Breast epithelium (tissue), 3 donors: Measurements from ENCODE around the gene SRP9.

Experiments
- POLR2A ChIP-seq: fragments of 450-650 bp; IDR thresholded peaks from one replicate; pipeline ENCODE4 v1.6.1; 2016; ENCODE audit warnings: antibody characterized with exemption, mild to moderate bottlenecking, moderate library complexity
- TF ChIP-seq, protein P1 (sequence below), 3 donors: fragments of 450-650 bp; IDR thresholded peaks; one replicate each; pipeline ENCODE4 v1.5.1; 2016 to 2017; ENCODE audit warnings: antibody characterized with exemption in 3 of 3, mild to moderate bottlenecking in 3 of 3, moderate library complexity in 3 of 3

GRCh38 chr1:225776294-225776693 lies 1.3 kb upstream of the SRP9 start:
- TF ChIP-seq, protein P1, sequence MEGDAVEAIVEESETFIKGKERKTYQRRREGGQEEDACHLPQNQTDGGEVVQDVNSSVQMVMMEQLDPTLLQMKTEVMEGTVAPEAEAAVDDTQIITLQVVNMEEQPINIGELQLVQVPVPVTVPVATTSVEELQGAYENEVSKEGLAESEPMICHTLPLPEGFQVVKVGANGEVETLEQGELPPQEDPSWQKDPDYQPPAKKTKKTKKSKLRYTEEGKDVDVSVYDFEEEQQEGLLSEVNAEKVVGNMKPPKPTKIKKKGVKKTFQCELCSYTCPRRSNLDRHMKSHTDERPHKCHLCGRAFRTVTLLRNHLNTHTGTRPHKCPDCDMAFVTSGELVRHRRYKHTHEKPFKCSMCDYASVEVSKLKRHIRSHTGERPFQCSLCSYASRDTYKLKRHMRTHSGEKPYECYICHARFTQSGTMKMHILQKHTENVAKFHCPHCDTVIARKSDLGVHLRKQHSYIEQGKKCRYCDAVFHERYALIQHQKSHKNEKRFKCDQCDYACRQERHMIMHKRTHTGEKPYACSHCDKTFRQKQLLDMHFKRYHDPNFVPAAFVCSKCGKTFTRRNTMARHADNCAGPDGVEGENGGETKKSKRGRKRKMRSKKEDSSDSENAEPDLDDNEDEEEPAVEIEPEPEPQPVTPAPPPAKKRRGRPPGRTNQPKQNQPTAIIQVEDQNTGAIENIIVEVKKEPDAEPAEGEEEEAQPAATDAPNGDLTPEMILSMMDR (IDR thresholded peaks at IDR 0.05): no peak
- TF ChIP-seq POLR2A: no peak
